ENCODE measurements around the gene BTBD9. TPM values are rescaled to one million over a fixed set of nuclear protein-coding genes. Genes with fewer than 3 reads are reported as not detected.

BTBD9 gene
- total RNA-seq, 4 donors from 2014 or later: 10.8 to 26.3 (median 15.3) TPM

- TF ChIP-seq, protein P1, sequence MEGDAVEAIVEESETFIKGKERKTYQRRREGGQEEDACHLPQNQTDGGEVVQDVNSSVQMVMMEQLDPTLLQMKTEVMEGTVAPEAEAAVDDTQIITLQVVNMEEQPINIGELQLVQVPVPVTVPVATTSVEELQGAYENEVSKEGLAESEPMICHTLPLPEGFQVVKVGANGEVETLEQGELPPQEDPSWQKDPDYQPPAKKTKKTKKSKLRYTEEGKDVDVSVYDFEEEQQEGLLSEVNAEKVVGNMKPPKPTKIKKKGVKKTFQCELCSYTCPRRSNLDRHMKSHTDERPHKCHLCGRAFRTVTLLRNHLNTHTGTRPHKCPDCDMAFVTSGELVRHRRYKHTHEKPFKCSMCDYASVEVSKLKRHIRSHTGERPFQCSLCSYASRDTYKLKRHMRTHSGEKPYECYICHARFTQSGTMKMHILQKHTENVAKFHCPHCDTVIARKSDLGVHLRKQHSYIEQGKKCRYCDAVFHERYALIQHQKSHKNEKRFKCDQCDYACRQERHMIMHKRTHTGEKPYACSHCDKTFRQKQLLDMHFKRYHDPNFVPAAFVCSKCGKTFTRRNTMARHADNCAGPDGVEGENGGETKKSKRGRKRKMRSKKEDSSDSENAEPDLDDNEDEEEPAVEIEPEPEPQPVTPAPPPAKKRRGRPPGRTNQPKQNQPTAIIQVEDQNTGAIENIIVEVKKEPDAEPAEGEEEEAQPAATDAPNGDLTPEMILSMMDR (IDR thresholded peaks at IDR 0.05): no peak
- ATAC-seq (ENCODE audit: low FRiP score) (no peak), DNase-seq (ENCODE audit: low spot score) (no peak)
Measured at GRCh38 chr6:38391626-38392579, 247.8 kb downstream of the BTBD9 start.

GRCh38 chr6:38391206-38391605 is 248.5 kb downstream of the BTBD9 start:
- TF ChIP-seq, protein P1 (IDR thresholded peaks at IDR 0.05): no peak
- DNase-seq (ENCODE audit: low spot score): no peak
- ATAC-seq (ENCODE audit: low FRiP score): no peak

- no peak for ATAC-seq (ENCODE audit: low FRiP score)
- DNase-seq (ENCODE audit: low spot score): no peak
- TF ChIP-seq, protein P1 (IDR thresholded peaks at IDR 0.05): no peak
Measured at GRCh38 chr6:38389875-38390274, 249.9 kb downstream of the BTBD9 start.

DNA sequence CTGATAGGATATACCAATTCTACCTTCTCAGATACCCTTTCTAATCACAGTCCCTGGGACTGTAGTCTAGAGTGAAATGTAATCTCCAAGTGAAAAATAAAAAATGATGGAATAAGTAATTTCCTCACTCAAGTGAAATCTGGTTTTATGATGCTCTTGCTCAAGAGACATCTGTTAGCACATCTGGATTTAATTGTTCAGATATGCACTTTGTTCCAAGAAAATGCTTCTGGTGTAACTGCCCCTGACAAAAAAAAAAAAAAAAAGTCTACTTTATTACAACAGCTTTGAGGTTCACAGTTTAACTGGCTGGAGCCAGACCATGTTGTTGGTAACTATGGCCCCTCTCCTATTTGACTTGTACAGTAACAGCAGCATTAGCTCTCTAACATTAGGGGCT is 251.8 kb downstream of the BTBD9 start:
- no peak for ATAC-seq (ENCODE audit: low FRiP score)
- TF ChIP-seq, protein P1 (IDR thresholded peaks at IDR 0.05): no peak
- DNase-seq (ENCODE audit: low spot score): no peak

- TF ChIP-seq, protein P1 (IDR thresholded peaks at IDR 0.05): no peak
- ATAC-seq (ENCODE audit: low FRiP score): no peak
- no peak for DNase-seq (ENCODE audit: low spot score)
Measured at GRCh38 chr6:38387461-38387860, 252.3 kb downstream of the BTBD9 start.

DNA sequence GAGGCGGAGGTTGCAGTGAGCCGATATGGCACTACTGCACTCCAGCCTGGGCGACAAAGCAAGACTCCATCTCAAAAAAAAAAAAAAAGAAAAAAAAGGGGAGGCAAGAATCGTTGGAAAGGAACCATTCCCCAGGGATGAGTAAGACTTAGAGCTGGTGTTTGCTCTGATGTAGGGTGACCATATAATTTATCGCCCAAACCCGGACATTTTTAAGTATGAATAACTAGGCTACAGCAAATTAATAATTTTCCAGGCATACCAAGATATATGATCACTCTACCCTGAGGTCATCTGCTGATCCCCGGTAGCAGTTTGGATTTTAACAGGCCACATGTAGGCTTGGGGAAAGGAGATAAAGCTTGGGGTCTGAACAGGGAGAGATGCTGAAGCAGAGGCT is 260.9 kb downstream of the BTBD9 start:
- ATAC-seq (ENCODE audit: low FRiP score): no peak
- TF ChIP-seq, protein P1 (IDR thresholded peaks at IDR 0.05): no peak

GRCh38 chr6:38375937-38376336 is 263.8 kb downstream of the BTBD9 start:
- DNase-seq (ENCODE audit: low spot score) (no peak), ATAC-seq (ENCODE audit: low FRiP score) (no peak)
- TF ChIP-seq, protein P1 (IDR thresholded peaks at IDR 0.05): no peak

More for the DNA sequence above, 260.9 kb downstream of the BTBD9 start:
- no peak for DNase-seq (ENCODE audit: low spot score)
